Lung (tissue), 12 donors: ENCODE results near the gene IQCN. TPM values are rescaled to one million over a fixed set of nuclear protein-coding genes. Genes with fewer than 3 reads are reported as not detected.

Experiments used
- ATAC-seq: fragments of 200-7000 bp; cut with Tn5 transposase; one replicate; pipeline ENCODE4 v1.9.1; 2020; ENCODE audit warnings: moderate number of reproducible peaks; ENCODE audit not compliant: insufficient read depth, low FRiP score
- DNase-seq, 3 donors: peaks; one replicate each; pipeline ENCODE4 v3.0.0-alpha.2; 2013 to 2017
- H3K27ac ChIP-seq, 2 donors: one replicate each; pipeline ENCODE4 v1.5.1; 2013; ENCODE audit warnings: mild to moderate bottlenecking in 2 of 2, moderate library complexity in 2 of 2, control low read depth in 1 of 2, inconsistent platforms in 1 of 2, low read depth in 1 of 2, low read length in 1 of 2
- H3K27me3 ChIP-seq, 3 donors: one replicate each; pipeline ENCODE4 v1.5.1; 2013; ENCODE audit warnings: low read length in 2 of 3; ENCODE audit not compliant: control insufficient read depth in 3 of 3, insufficient read depth in 3 of 3
- H3K36me3 ChIP-seq, 4 donors: one replicate each; pipeline ENCODE4 v1.5.1; 2013; ENCODE audit warnings: low read length in 4 of 4, mild to moderate bottlenecking in 1 of 4, moderate library complexity in 1 of 4; ENCODE audit not compliant: control insufficient read depth in 4 of 4, insufficient read depth in 4 of 4
- H3K4me1 ChIP-seq, 5 donors: one replicate each; pipeline ENCODE4 v1.5.1; 2013; ENCODE audit warnings: low read length in 5 of 5, mild to moderate bottlenecking in 2 of 5, moderate library complexity in 1 of 5; ENCODE audit not compliant: control insufficient read depth in 5 of 5, insufficient read depth in 5 of 5
- H3K4me3 ChIP-seq: one replicate; pipeline ENCODE4 v1.5.1; 2013; ENCODE audit warnings: mild to moderate bottlenecking, control low read depth, moderate library complexity
- H3K9ac ChIP-seq, 2 donors: one replicate each; pipeline ENCODE4 v1.5.1; 2013; ENCODE audit warnings: low read length in 2 of 2, control low read depth in 1 of 2; ENCODE audit not compliant: insufficient read depth in 1 of 2
- H3K9me3 ChIP-seq, 4 donors: one replicate each; pipeline ENCODE4 v1.5.1; 2013; ENCODE audit warnings: low read length in 3 of 4, mild to moderate bottlenecking in 1 of 4, moderate library complexity in 1 of 4; ENCODE audit not compliant: control insufficient read depth in 4 of 4, insufficient read depth in 3 of 4
- CTCF ChIP-seq: IDR thresholded peaks from 2 replicates; pipeline ENCODE4 v1.5.1; 2012; ENCODE audit warnings: mild to moderate bottlenecking; ENCODE audit errors: control extremely low read depth, extremely low read depth
- WGBS, 2 donors: extraction: QIAGEN DNeasy Blood & Tissue Kit; methylation state at CpG; one replicate each; pipeline ENCODE4 v1.1.7; 2013; 5-methylcytosine and 5-hydroxymethylcytosine counted together
- polyA plus RNA-seq, 2 donors: library from polyadenylated mRNA; stranded (reverse); fragments of 200-250 nt; gene quantifications; one replicate each; pipeline ENCODE4 v1.2.1, GENCODE V29; 2013
- total RNA-seq, 2 donors: library from RNA; depleted of rRNA in 1 of 2; stranded (reverse); fragments of >200 nt in 1 of 2; gene quantifications; one replicate each; pipeline ENCODE4 v1.2.1, GENCODE V29; 2014 to 2021
- donor health status: control.
- donor health status: control.
- donor health status: Bipolar disorder and iron deficiency.
- donor health status: healthy.
- donor health status: DM: yes; HTN: yes; CAD: no.

The IQCN gene
- total and polyA plus RNA-seq, 4 donors, result 0.69 to 5.5 (median 3.3) TPM

GRCh38 chr19:18293642-18294466 is 19.6 kb upstream of the IQCN start:
- Histone ChIP-seq H3K4me3 (no peak overlapping the region), H3K9ac (peak overlapping the region in 1 of 2 donors; percentile 70), H3K27me3 (no peaks in the 10 kb centered on the region), H3K4me1 (peaks cover 0 to 26% (median 6%) of the 10 kb centered on the region in 5 donors), H3K36me3 (no peaks in the 10 kb centered on the region), H3K9me3 (no peaks in the 10 kb centered on the region), H3K27ac (peak overlapping the region; percentile 96)
- 75 to 78% methylated on average over 18 of the region's 18 CpGs for WGBS, 2 donors
- ATAC-seq, result no peak
- no peak for TF ChIP-seq CTCF
- DNase-seq, result no peak

GRCh38 chr19:18292810-18293641 is 18.8 kb upstream of the IQCN start:
- TF ChIP-seq CTCF, result no peak
- whole genome bisulfite sequencing, 2 donors, result 9 to 12% methylated on average over 29 to 31 of the region's 31 CpGs
- DNase-seq (peak; percentile 94 to 96 (median 95)), ATAC-seq (peak; percentile 39)
- Histone ChIP-seq H3K9me3 (no peaks in the 10 kb centered on the region), H3K27ac (peak overlapping the region; percentile 96), H3K4me1 (peaks cover 0 to 30% (median 6%) of the 10 kb centered on the region in 5 donors), H3K27me3 (no peaks in the 10 kb centered on the region), H3K36me3 (no peaks in the 10 kb centered on the region), H3K4me3 (peak overlapping the region; percentile 69), H3K9ac (peak overlapping the region; percentile 70 to 76)

GRCh38 chr19:18292462-18292809 is 18.2 kb upstream of the IQCN start:
- H3K9ac ChIP-seq, result peak overlapping the region; percentile 57 to 76
- ATAC-seq (no peak), DNase-seq (no peak)
- H3K36me3 ChIP-seq, result no peaks in the 10 kb centered on the region
- H3K4me3 ChIP-seq, result peak overlapping the region; percentile 69
- WGBS, 2 donors, result 0% methylated on average over 20 of the region's 20 CpGs
- H3K4me1 ChIP-seq, result peaks cover 0 to 33% (median 6%) of the 10 kb centered on the region in 5 donors
- no peaks in the 10 kb centered on the region for H3K9me3 ChIP-seq
- no peaks in the 10 kb centered on the region for H3K27me3 ChIP-seq
- peak overlapping the region; percentile 96 for H3K27ac ChIP-seq
- no peak for TF ChIP-seq CTCF
